Left renal pelvis (tissue), 4 donors: Measurements from ENCODE around the gene CBARP. TPM values are rescaled to one million over a fixed set of nuclear protein-coding genes. Genes with fewer than 3 reads are reported as not detected.
A peak's percentile ranks its signal among the peaks of the same experiment; 100 is the strongest.

Experiments
- DNase-seq, 4 donors: peaks; one replicate each; pipeline ENCODE4 v3.0.0-alpha.2; 2013; ENCODE audit warnings: low read depth in 4 of 4, low spot score in 3 of 4
- polyA plus RNA-seq, 4 donors: library from polyadenylated mRNA; unstranded; fragments of 120-200 nt; gene quantifications; one replicate each; pipeline ENCODE4 v1.2.1, GENCODE V29; 2013; ENCODE audit not compliant: insufficient read length in 4 of 4

The CBARP gene
- polyA plus RNA-seq, 4 donors = 1.4 to 3.5 (median 1.9) TPM

DNA sequence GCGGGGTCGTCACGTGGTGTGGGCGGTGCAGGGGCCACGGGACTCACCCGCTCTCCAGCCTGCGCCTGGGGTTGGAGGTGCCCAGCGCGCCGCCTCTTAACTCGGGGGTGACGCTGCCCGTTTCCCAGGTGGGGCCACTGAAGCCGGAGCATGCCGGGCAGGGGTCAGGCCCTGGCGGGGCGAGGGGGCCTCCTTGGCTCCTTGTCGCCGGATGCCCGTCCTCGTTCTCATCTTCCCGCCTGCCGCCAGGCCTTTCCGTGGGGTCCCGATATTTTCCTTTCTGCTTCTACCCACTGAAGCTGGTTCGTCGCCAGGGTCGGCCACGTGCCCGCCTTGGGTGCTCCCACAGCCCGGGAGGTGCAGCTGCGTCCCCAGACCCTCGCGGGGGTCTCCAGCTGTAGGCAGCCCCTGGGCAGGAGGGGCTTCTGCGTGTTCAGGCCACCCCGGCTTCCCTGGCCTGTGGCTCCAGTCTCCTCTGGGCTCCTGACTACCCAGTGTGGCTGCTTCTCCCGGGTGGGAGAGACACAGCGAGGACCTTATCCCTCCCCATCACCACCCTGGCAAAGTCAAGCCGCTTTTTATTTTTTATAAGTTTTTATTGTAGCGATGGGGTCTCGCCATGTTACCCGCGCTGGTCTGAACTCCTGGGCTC lies 38.3 kb upstream of the CBARP start:
- no peak for DNase-seq

DNA sequence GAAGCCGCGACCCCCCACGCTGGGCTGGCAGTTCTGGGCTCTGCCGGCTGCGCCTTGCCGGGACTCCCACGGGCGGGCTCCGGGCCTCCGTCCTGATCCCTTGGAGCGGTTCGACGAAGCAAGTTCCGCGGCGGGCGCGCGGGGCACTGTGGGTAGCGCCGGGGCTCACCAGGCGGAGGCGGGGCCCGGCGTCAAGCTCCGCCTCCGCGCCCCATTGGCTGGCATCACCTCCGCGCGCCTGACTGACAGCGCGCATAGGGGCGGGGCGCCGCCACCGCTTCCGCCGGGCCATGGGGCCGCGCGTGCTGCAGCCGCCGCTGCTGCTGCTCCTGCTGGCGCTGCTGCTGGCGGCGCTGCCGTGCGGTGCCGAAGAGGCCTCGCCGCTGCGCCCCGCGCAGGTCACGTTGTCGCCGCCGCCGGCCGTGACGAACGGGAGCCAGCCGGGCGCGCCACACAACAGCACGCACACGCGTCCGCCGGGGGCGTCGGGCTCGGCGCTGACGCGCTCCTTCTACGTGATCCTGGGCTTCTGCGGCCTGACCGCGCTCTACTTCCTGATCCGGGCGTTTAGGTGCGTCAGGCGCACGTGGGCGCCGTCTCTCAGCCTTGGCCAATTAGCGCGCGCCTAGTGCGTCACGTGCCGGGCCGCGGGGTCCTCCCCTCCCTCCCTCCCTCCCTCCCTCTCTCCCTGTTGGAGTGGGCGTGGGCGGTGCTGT lies 37.6 kb upstream of the CBARP start, which contains the start of gene FAM174C:
FAM174C (plus strand) TSS at position 271 of the 716 bp plus-strand sequence; CDS start at position 291, 20 bp downstream.
- peak; percentile 82 to 92 (median 90) for DNase-seq

DNA sequence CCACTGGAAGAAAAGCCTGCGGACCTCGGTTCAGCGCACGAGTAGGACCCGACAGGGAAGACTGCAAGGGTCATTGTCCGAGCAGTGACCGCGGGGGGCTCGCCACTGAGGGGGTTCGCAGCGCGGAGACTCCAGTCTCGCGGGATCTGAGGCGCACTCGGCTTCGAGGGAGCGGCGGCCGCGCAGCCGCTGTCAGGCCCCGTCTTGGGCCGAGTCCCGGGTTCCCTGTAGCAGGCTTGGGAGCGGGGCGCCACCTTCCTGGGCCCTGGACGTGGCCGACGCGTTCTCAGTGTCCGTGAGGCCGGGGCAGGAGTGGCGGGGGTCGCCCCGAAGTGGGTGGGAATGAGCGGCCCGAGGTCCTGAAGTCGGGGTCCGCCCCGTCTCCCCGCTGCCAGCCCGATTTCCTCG lies 37.1 kb upstream of the CBARP start:
- no peak for DNase-seq

DNA sequence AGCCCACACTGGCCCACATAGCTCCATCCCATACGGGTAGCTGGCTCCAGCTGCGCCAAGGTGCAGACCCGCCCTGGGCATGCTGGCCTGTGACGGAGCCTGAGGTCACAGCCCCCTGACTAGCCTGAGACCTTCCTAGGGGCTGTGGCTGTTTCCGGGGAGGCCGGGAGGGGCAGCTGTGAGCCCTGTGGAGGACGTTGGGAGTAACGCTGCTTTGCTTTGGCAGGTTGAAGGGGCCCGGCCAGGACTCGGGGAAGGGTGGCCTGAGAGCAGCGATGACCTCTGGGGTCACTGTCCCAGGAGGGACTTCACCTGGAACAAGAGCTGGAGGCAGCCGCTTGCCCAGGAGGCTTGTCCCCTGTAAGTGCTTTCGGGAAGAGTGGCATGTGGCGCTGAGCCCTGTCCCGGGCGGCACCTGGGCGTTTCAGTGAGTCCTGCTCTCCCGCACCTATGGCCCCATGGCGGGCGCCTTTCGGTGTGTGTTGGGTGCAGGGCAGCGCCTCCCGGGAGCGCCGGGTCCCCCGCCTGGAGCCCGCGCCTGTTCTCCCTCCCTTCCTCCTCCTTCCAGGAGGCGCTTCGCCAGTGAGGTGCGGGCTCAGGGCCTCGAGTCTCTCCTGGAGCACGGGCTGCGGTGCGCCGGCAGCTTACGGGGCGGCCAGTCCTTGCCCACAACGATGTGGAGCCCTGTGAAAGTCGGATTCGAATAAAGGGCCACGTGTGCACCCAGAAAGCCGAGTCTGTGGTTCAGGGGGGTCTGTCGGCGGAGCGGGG lies 36.5 kb upstream of the CBARP start:
- no peak for DNase-seq

DNA sequence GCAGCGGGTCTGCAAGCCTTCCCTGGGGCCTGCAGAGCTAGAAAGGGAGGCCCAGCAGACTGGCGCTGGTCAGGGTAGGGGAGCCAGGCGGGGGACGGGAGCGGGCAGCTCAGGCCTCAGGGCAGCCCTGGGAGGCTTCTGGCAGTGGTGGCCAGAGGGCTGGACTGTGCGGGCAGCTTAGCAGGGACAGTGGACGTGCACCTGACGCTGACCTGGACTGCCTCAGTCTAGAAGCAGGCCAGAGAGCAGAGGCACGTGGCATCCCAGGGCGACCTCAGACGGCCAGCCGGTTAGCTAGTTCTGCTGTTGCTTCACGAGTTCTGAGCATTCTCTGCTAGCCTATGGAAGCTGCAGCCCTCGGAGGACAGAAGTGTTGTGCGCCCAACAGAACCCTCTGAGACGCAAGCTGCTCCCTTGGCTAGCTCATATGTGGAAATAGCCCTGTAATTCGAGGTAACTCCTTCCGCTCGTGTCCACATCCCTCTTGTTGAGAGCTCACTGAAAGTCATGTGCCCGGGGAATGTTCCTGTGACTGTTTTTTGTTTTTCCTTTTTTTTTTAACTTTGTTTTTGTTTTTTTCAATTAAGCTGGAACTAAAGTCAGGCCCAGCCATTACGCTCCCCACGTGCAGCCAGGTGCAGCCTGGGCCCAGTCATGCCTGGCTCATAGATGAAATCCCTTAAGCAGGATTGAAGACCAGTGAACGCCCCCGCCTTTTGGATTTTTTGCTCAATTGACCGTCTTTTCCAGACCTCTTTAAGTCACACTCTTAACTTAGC lies 35.6 kb upstream of the CBARP start:
- no peak for DNase-seq

DNA sequence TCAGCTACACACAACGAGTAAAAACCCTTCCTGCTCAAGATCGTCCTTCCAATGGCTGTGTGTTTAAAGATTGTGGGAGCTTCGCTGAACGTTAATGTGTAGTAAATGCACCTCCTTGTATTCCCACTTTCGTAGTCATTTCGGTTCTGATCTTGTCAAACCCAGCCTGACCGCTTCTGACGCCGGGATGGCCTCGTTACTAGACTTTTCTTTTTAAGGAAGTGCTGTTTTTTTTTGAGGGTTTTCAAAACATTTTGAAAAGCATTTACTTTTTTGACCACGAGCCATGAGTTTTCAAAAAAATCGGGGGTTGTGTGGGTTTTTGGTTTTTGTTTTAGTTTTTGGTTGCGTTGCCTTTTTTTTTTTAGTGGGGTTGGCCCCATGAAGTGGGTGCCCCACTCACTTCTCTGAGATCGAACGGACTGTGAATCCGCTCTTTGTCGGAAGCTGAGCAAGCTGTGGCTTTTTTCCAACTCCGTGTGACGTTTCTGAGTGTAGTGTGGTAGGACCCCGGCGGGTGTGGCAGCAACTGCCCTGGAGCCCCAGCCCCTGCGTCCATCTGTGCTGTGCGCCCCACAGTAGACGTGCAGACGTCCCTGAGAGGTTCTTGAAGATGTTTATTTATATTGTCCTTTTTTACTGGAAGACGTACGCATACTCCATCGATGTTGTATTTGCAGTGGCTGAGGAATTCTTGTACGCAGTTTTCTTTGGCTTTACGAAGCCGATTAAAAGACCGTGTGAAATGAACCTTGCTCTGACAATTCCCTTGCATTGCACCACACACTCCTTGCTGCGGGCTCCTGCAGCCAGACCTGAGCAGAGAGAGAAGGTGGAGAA lies 34.8 kb upstream of the CBARP start:
- DNase-seq = no peak

DNA sequence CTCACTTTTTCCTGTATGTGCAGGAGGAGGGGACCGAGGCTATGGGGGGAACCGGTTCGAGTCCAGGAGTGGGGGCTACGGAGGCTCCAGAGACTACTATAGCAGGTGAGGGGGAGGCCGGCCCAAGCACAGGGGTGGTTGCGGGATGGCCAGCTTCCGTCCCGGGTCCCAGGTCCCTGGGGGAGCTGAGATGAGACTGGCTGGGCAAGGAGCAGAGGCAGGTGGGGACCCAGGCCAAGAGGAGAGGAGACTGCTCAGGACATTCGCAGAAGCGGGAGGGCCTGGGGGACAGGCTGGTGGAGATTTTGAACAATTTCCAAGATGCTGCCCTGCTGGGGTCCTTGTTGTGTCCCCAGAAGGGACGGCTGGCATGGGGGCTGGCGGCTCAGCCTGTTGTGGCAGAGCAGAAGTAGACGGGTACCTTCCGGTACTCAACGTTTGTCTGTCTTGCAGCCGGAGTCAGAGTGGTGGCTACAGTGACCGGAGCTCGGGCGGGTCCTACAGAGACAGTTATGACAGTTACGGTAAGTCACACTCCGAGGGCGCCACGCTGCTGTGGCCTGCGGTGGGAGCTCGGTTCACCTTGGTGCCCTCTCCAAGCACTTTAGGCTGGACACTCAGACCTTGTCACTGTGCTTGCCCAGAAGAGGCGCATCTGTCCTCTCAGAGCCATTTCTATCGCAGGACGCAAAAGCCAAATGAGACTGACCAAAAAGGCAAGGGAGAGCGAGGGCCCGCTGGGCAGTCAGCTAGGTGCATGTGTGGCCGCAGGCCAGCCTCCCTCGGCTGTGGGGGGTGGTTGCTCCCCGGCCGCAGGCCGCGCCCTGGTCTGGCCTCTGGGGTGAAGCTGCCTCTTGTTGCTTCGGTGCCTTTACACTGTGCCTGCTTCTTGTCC lies 34.0 kb upstream of the CBARP start:
- no peak for DNase-seq

DNA sequence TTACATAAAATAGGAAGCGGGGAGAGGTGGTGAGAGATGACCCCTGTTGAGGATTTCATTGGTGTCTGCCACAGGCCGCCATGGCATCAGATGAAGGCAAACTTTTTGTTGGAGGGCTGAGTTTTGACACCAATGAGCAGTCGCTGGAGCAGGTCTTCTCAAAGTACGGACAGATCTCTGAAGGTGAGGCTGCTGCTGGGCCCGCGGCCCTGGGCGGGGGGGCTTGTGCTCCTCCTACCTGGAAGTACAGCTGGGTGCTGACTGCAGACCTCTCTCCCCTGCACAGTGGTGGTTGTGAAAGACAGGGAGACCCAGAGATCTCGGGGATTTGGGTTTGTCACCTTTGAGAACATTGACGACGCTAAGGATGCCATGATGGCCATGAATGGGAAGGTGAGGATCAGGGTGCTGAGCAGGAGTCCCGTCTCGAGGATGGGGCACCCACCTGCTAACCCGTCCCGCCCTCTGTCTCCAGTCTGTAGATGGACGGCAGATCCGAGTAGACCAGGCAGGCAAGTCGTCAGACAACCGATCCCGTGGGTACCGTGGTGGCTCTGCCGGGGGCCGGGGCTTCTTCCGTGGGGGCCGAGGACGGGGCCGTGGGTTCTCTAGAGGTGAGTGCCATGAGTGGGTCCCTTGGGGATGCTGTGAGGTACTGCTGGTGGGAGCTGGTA lies 33.2 kb upstream of the CBARP start:
- DNase-seq = no peak

DNA sequence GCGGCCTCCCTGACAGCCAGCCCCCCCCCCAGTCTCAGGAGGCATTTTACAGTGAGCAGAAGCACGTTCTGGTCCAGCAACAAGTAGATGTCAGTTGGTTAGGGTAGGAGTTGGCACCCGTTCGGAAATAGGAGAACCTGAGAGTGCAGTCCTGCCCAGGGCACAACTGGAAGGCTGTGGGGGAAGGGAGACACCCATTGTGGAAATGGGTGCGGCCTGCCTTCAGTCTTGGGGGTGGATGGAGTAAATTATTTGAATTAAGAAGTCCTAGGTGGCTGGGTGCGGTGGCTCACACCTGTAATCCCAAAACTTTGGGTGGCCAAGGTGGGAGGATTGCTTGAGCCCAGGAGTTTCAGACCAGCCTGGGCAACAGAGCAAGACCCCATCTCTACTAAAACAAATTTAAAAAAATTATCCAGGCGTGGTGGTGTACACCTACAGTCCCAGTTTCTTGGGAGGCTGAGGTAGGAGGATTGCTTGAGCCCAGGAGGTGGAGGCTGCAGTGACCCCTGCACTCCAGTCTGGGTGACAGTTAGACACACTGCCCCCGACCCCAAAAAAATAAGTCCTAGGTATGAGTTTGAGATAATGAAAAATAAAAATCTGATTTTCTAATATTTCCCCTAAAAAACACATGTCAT lies 32.5 kb upstream of the CBARP start:
- no peak for DNase-seq

DNA sequence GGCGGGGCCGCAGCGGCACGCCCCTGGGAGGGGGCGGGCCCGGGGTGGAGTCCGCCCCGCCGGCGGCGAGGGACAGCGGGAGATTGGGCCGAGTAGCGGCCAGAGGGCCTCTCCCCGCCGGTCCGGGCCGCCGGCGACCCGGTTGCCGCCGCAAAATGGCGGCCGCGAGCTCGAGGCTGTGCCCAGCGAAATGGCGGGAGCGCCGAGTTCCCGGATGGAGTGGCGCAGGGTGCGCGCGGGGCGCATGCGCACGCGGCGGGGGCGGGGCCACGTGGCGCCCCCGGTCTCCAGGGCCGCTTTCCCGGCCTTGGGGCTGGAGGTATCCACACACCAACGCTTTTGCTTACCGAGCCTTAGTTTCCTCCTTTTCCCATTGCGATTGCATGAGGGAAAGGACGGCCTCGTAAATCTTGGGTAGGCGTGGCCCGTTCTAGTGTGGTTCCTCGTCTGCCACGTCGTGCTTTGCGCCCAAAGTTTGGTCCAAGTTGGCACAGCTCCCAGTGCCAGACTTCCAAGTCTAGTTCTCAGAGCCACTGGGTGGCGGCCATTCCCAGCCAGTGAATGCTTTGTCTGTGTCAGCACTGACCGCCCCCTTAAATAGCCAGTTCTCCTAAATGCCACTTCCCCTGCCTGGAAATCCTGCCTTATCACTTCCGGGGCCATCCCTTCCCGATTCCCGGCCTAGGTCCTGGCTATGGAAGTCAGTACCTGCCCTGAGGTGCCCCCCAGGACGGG lies 31.8 kb upstream of the CBARP start:
- no peak for DNase-seq

DNA sequence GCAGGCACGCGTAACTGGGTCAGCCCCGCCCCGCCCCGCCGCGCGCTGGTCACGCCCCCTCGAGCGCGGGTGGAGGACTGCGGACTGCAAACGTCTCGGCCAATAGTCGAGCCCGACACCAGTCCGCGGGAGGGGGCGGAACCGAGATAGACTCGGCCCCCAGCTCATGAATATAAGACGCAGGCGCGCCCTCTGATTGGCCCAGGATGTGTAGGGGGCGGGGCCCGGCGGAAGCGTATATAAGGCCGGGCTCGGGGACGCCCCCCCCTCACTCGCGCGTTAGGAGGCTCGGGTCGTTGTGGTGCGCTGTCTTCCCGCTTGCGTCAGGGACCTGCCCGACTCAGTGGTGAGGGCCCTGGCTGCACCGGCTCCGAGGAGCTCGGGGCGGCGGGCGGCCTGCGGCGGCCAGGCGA lies 31.3 kb upstream of the CBARP start, which contains the start of gene CIRBP:
CIRBP (plus strand) TSS at position 268 of the 413 bp plus-strand sequence. CDS start 1,602 bp downstream, outside the sequence.
- peak; percentile 93 to 97 (median 96) for DNase-seq

DNA sequence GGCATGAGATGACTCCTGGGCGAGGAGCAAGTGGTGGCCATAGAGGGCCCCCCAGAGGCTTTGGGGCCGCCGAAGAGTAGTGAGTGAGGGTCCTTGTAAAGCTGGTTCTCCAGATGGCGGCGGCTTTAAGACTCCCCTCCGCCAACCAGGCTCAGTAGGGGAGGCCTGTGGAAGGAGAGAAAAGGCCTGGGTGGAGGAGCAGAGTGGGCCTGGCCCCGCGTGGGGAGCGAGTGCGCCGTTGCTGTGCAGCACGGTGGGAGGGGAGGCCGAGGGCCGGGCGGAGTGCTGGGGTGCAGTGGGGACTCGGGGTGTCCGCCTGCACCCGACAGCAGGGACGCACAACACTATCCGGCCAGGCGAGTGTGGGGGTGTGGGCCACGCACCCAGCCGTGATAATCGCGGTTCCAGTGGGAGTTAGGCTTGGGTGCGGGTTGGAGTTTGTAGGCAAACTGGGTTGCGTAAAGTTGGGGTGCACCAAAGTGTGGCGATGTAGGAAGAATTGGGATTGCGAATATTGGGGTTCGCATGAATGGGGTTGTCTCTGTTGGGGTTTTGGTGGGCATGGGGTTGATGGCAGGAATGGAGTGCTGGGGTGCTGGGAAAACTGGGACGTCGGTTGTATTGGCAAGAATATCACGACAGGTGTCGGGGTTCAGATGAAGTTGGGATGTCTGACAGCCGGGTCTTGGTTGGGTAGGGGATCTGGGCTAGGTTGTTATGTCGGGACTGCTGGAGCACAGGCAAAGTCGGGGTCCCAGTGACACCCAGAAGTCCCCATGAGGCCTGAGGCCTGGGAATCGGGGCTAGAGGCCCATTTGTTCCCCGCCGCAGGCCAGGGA lies 30.6 kb upstream of the CBARP start:
- DNase-seq = no peak

DNA sequence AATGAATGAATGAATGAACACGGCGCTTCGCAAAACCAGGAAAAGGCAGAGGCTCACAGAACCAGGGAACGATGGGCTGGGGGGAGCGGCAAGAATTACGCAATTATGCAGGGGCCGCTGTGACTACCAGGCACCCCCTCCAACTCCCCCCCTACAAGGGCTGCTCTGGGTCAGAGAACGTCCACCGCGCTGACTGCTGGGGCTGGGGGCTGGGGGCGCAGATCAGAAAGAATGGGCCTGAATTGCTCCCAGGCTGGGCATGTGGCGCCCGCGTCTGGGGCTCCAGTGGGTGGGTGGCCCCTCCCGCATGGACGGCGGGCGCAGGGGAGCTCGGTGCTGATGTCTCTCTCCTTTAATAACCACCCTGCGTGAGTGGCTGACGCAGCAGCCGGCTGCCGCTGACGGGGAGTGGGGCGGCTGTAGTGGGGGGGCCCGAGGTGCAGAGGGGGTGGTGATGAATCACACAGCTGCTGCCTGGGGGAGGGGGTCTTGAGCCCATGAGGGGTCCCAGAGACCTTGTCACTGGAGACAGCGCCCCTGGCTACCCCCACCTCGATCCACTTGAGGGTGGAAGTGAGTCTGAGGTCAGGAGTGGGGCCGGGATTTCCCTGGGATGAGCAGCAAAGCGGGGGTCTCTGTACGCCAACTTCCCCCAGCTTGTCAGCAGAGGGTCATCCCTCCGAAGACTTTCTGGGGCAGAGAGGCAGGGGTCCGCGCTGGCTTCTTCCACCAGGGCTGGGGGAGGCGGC lies 29.8 kb upstream of the CBARP start:
- no peak for DNase-seq

DNA sequence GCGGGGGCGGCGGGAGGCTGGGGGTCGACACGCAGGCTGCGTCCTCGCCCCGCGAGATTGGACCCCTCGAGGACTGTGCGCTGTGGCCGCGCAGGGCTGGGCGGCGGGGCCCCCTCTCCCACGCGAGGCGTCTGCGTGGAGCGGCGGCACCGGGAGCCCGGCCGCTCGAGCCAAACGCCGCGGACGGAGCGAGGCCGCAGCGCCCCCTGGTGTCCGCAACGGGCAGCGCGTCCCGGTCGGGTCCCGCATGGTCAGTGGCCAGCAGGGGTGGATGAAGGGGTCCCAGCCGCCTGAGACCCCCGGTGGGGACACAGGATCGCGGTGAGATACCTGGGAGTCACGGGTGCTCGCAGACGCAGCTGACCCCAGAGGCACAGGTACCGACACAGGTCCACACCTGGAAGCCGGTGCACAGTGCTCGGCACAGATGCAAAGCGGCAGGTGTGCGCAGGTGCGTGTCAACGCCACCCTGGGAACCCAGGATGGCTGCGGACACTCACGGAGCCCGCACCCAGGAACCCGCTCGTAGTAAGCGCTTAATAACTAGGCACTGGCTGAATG lies 29.2 kb upstream of the CBARP start:
- DNase-seq = no peak
